Stimulated activated CD8-positive, alpha-beta memory T cell treated with anti-CD3 and anti-CD28 coated beads, Interleukin-15, amount 100 ng/mL, for 24 hours (primary cell): Measurements from ENCODE around the gene ZNHIT6.
"Not testable (repeated sequence)": the region's sequence is repeated elsewhere in the genome, so short reads cannot be mapped to it uniquely, and the experiment has no call there.

Experiments used
- DNase-seq: peaks from one replicate; pipeline ENCODE4 v3.0.0-alpha.2; 2020; ENCODE audit warnings: low read depth

The ZNHIT6 gene

GRCh38 chr1:85707990-85708828, at the start of gene ZNHIT6:
ZNHIT6 (minus strand) TSS chr1:85708433; CDS start chr1:85708284, 149 bp downstream.
- DNase-seq, result peak; percentile 55

GRCh38 chr1:85756864-85757263, 48.6 kb upstream of the ZNHIT6 start:
- no peak for DNase-seq

GRCh38 chr1:85748120-85748519, 39.9 kb upstream of the ZNHIT6 start:
- no peak for DNase-seq

- DNase-seq, result no peak
Observed at GRCh38 chr1:85746777-85747176, 38.5 kb upstream of the ZNHIT6 start.

- DNase-seq, result no peak
Observed at GRCh38 chr1:85743814-85744213, 35.6 kb upstream of the ZNHIT6 start.

GRCh38 chr1:85734931-85735330, 26.7 kb upstream of the ZNHIT6 start:
- DNase-seq, result no peak

- no peak for DNase-seq
Observed at GRCh38 chr1:85718678-85719340, 10.6 kb upstream of the ZNHIT6 start.

- DNase-seq, result not testable (repeated sequence)
Observed at GRCh38 chr1:85714418-85715114, 6.3 kb upstream of the ZNHIT6 start.

- no peak for DNase-seq
Observed at GRCh38 chr1:85708829-85709227, 595 bp upstream of the ZNHIT6 start.

GRCh38 chr1:85707267-85707989, 805 bp downstream of the ZNHIT6 start:
- no peak for DNase-seq

GRCh38 chr1:85705940-85706339, 2.3 kb downstream of the ZNHIT6 start:
- DNase-seq, result no peak

- no peak for DNase-seq
Observed at GRCh38 chr1:85700422-85700821, 7.8 kb downstream of the ZNHIT6 start.

GRCh38 chr1:85697895-85698294, 10.3 kb downstream of the ZNHIT6 start:
- DNase-seq, result no peak

GRCh38 chr1:85692730-85693314, 15.4 kb downstream of the ZNHIT6 start:
- DNase-seq, result no peak

GRCh38 chr1:85689775-85690404, 18.3 kb downstream of the ZNHIT6 start:
- DNase-seq, result no peak

- no peak for DNase-seq
Observed at GRCh38 chr1:85683292-85684025, 24.8 kb downstream of the ZNHIT6 start.

- DNase-seq, result no peak
Observed at GRCh38 chr1:85681087-85681486, 27.1 kb downstream of the ZNHIT6 start.

GRCh38 chr1:85678193-85678592, 30.0 kb downstream of the ZNHIT6 start:
- DNase-seq, result no peak

- no peak for DNase-seq
Observed at GRCh38 chr1:85677656-85678055, 30.6 kb downstream of the ZNHIT6 start.

- DNase-seq, result no peak
Observed at GRCh38 chr1:85672031-85672660, 36.1 kb downstream of the ZNHIT6 start.
